MCF 10A (cell line): Measurements from ENCODE around the gene ZNF440. TPM values are rescaled to one million over a fixed set of nuclear protein-coding genes. Genes with fewer than 3 reads are reported as not detected.
"Not testable (repeated sequence)": the region's sequence is repeated elsewhere in the genome, so short reads cannot be mapped to it uniquely, and the experiment has no call there.

Experiments used
- BruUV-seq: library from RNA; stranded (reverse); fragments of 400-500 nt; replicated peaks from 2 replicates; lab custom pipeline; 2021; lab: Mats Ljungman, UMichigan
- CTCF ChIA-PET: fragments of 300-600 bp; sonication (Branson Sonifier 250); formaldehyde crosslinking; extraction: SDS; loops from one replicate; lab custom pipeline; 2021; ENCODE audit warnings: antibody characterized with exemption, inconsistent platforms; lab: Yijun Ruan, JAX
- POLR2A ChIA-PET: fragments of 300-600, 350-650 bp; sonication (Branson Sonifier 250); formaldehyde crosslinking; extraction: SDS; loops from one replicate; lab custom pipeline; 2020; ENCODE audit warnings: antibody characterized with exemption, inconsistent platforms; lab: Yijun Ruan, JAX
- DNase-seq: peaks from one replicate; pipeline ENCODE4 v3.0.0-alpha.2; 2018; ENCODE audit not compliant: unreplicated experiment
- H3K27ac Mint-ChIP-seq: one replicate; pipeline ENCODE4 v1.8.0; 2022; ENCODE audit warnings: mild to moderate bottlenecking, low read depth, mixed read lengths; ENCODE audit not compliant: unreplicated experiment
- H3K27me3 Mint-ChIP-seq: one replicate; pipeline ENCODE4 v1.8.0; 2022; ENCODE audit warnings: mixed read lengths; ENCODE audit not compliant: insufficient read depth, unreplicated experiment
- H3K36me3 Mint-ChIP-seq: one replicate; pipeline ENCODE4 v1.8.0; 2022; ENCODE audit warnings: mild to moderate bottlenecking, moderate library complexity, mixed read lengths; ENCODE audit not compliant: insufficient read depth, unreplicated experiment
- H3K4me1 Mint-ChIP-seq: one replicate; pipeline ENCODE4 v1.8.0; 2022; ENCODE audit warnings: mixed read lengths; ENCODE audit not compliant: insufficient read depth, unreplicated experiment
- H3K4me3 Mint-ChIP-seq: one replicate; pipeline ENCODE4 v1.8.0; 2022; ENCODE audit warnings: mild to moderate bottlenecking, moderate library complexity, mixed read lengths; ENCODE audit not compliant: unreplicated experiment
- H3K9me3 Mint-ChIP-seq: one replicate; pipeline ENCODE4 v1.8.0; 2022; ENCODE audit warnings: mixed read lengths; ENCODE audit not compliant: unreplicated experiment
- CTCF ChIP-seq: fragments of 200-600 bp; IDR thresholded peaks from one replicate; pipeline ENCODE4 v1.8.0; 2022; ENCODE audit warnings: antibody characterized with exemption, mild to moderate bottlenecking; ENCODE audit not compliant: unreplicated experiment
- intact Hi-C: fragments of 100-400 bp; cut with micrococcal nuclease; formaldehyde crosslinking; loops from 2 replicates; pipeline ENCODE4 v1.14.1; 2022
- total RNA-seq: library from RNA; stranded (reverse); gene quantifications from 2 replicates; pipeline ENCODE4 v1.2.3, GENCODE V29; 2022

Gene ZNF440
- total RNA-seq, 1 experiment from 2014 or later: 2.6 TPM

GRCh38 chr19:11868188-11868587, 54.1 kb downstream of the ZNF440 start:
- Mint-ChIP-seq H3K27ac (no peak overlapping the region), H3K36me3 (no peaks in the 10 kb centered on the region), H3K4me3 (no peak overlapping the region), H3K4me1 (no peaks in the 10 kb centered on the region), H3K27me3 (no peaks in the 10 kb centered on the region), H3K9me3 (peaks cover 13% of the 10 kb centered on the region)
- intact Hi-C loops: no loop called here
- POLR2A ChIA-PET: no interaction called here
- CTCF ChIA-PET: no interaction called here
- DNase-seq: no peak
- TF ChIP-seq CTCF: no peak
- BruUV-seq: no TSS peak

DNA sequence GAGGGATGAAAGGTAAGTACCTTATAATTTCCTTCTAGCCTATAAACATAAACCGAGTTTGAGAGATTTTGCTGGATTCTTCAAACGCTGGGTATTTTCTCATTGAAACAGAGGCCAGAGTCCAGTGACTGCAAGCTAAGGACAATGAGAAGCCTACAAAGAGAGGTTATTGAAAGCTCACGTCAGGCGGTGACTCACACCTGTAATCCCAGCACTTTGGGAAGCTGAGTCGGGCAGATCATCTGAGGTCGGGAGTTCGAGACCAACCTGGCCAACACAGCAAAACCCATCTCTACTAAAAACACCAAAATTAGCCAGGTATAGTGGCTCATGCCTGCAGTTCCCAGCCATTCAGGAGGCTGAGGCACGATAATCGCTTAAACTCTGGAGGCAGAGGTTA, 58.6 kb downstream of the ZNF440 start:
- intact Hi-C loops: no loop called here
- H3K27me3 Mint-ChIP-seq: no peaks in the 10 kb centered on the region
- no peak overlapping the region for H3K27ac Mint-ChIP-seq
- H3K4me3 Mint-ChIP-seq: no peak overlapping the region
- no TSS peak for BruUV-seq
- no peaks in the 10 kb centered on the region for H3K4me1 Mint-ChIP-seq
- CTCF ChIA-PET: interaction anchor here (0.9 kb wide), 1 partner anchor 269 kb away, joined by 4 read pairs; no protein-coding TSS in a partner anchor
- no peak for DNase-seq
- H3K9me3 Mint-ChIP-seq: peaks cover 27% of the 10 kb centered on the region
- H3K36me3 Mint-ChIP-seq: no peaks in the 10 kb centered on the region
- POLR2A ChIA-PET: no interaction called here
- no peak for TF ChIP-seq CTCF

DNA sequence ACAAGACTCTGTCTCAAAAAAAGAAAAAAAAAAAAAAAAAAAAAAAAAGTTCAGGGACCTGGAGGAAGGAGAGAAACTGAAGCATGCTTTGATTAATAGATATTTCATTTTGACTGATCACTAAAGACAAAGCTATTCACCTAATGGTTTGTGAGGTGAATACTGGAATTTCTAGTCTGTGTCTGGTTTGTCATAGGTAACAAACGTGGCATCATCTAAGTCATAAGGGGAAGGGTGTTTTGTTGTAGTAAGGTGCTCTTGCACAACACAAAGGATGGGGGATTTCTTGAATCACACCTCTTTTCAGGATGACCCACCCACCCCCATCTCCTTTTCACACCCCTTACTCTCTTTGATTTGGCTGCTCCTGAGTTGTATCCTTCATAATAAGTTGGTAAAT, 59.7 kb downstream of the ZNF440 start:
- no peak overlapping the region for H3K4me3 Mint-ChIP-seq
- H3K27ac Mint-ChIP-seq: no peak overlapping the region
- TF ChIP-seq CTCF: no peak
- no peaks in the 10 kb centered on the region for H3K36me3 Mint-ChIP-seq
- intact Hi-C loops: no loop called here
- DNase-seq: no peak
- no peaks in the 10 kb centered on the region for H3K27me3 Mint-ChIP-seq
- POLR2A ChIA-PET: no interaction called here
- BruUV-seq: no TSS peak
- CTCF ChIA-PET: interaction anchor here (1.7 kb wide), 1 partner anchor 73 kb away, joined by 5 read pairs; no protein-coding TSS in a partner anchor
- no peaks in the 10 kb centered on the region for H3K4me1 Mint-ChIP-seq
- peaks cover 17% of the 10 kb centered on the region for H3K9me3 Mint-ChIP-seq

- H3K4me3 Mint-ChIP-seq, H3K27me3 Mint-ChIP-seq, intact Hi-C loops, H3K36me3 Mint-ChIP-seq, DNase-seq, BruUV-seq, H3K4me1 Mint-ChIP-seq, H3K27ac Mint-ChIP-seq: not testable (repeated sequence)
- POLR2A ChIA-PET: interaction anchor here (1.8 kb wide), 1 partner anchor 260 kb away, joined by 5 read pairs; the partner anchor contains the start of gene ZNF20
- peaks cover 43% of the 10 kb centered on the region for H3K9me3 Mint-ChIP-seq
- CTCF ChIA-PET: interaction anchor here (0.6 to 1.3 kb wide), 4 partner anchors 100 to 261 kb away, joined by 3 to 4 read pairs (median 3); partner anchors contain the start of gene ZNF20
These were observed 65.7 kb downstream of the ZNF440 start for GRCh38 chr19:11879687-11880266.
